Subcutaneous adipose tissue (tissue), 4 donors: ENCODE measurements around the gene STAMBPL1. TPM values are rescaled to one million over a fixed set of nuclear protein-coding genes. Genes with fewer than 3 reads are reported as not detected.

ENCODE experiments used
- CTCF ChIP-seq: fragments of 450-650 bp; IDR thresholded peaks from one replicate; pipeline ENCODE4 v1.5.1; 2016; ENCODE audit warnings: low read depth, mild to moderate bottlenecking, control low read depth, antibody characterized with exemption, moderate library complexity
- total RNA-seq, 4 donors: library from RNA; depleted of rRNA; stranded (reverse); fragments of >200 nt; gene quantifications; one replicate each; pipeline ENCODE4 v1.1.0, GENCODE V29; 2016

The STAMBPL1 gene
- total RNA-seq, 4 donors from 2014 or later, result 7.5 to 31.3 (median 14.8) TPM

GRCh38 chr10:88849234-88849633 lies 30.8 kb upstream of the STAMBPL1 start:
- no peak for TF ChIP-seq CTCF

- no peak for TF ChIP-seq CTCF
Measured at GRCh38 chr10:88850712-88851111, 29.3 kb upstream of the STAMBPL1 start.

GRCh38 chr10:88851706-88852105 lies 28.3 kb upstream of the STAMBPL1 start, which contains the start of gene ANKRD22:
TSS of gene ANKRD22 (minus strand) at chr10:88851844. CDS start at chr10:88851607, 237 bp downstream.
- no peak for TF ChIP-seq CTCF

GRCh38 chr10:88852327-88852726 lies 27.7 kb upstream of the STAMBPL1 start:
- TF ChIP-seq CTCF, result no peak

GRCh38 chr10:88853155-88853881 lies 26.7 kb upstream of the STAMBPL1 start:
- TF ChIP-seq CTCF, result no peak

GRCh38 chr10:88854684-88855083 lies 25.4 kb upstream of the STAMBPL1 start:
- TF ChIP-seq CTCF, result no peak

- no peak for TF ChIP-seq CTCF
Measured at GRCh38 chr10:88857831-88858230, 22.2 kb upstream of the STAMBPL1 start.
